Loucy (cell line): Measurements from ENCODE around the gene MTR.

ENCODE experiments used
- EZH2phosphoT487 ChIP-seq: fragments of 200-600 bp; IDR thresholded peaks from 2 replicates; pipeline ENCODE4 v1.6.1; 2018; ENCODE audit warnings: antibody characterized with exemption, mild to moderate bottlenecking, moderate library complexity, borderline replicate concordance
- TF ChIP-seq, protein P1 (sequence below): fragments of 200-600 bp; sonication (generic); conservative IDR thresholded peaks from 2 replicates; pipeline ENCODE4 v1.5.1; 2014; ENCODE audit warnings: mild to moderate bottlenecking, antibody characterized with exemption, low read length

DNA sequence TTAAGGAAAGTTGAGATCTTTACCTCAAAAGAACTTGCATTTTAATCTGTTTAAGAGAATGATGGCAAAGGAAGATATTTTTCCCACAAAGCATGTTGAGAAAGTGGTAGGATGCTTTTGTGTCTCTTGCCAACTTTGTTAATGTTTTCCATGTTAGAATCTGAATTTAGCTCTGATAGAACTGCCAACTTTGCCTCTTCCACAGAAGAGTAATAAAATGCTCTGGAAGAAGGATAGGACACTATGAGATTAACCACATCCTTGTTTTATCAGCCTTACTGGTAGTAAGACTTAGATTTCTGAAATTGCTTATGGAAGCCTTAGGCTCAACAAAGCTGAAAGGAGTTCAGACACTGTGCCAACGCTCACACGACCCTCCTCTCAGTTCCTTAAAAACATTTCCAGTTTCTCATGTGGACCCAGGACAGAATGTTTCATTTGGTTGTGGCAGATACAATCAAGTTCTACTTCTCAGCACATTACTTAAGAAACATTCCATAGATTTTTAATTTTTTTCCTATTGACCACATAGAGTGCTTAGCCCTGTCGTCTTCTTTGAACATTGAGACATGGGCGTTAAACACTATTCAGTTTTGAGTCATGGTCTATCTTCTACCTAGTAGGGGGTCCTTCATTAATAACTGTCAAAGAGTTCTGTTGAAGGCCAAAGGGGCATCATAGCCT is 59.0 kb downstream of the MTR start:
- TF ChIP-seq, protein P1, sequence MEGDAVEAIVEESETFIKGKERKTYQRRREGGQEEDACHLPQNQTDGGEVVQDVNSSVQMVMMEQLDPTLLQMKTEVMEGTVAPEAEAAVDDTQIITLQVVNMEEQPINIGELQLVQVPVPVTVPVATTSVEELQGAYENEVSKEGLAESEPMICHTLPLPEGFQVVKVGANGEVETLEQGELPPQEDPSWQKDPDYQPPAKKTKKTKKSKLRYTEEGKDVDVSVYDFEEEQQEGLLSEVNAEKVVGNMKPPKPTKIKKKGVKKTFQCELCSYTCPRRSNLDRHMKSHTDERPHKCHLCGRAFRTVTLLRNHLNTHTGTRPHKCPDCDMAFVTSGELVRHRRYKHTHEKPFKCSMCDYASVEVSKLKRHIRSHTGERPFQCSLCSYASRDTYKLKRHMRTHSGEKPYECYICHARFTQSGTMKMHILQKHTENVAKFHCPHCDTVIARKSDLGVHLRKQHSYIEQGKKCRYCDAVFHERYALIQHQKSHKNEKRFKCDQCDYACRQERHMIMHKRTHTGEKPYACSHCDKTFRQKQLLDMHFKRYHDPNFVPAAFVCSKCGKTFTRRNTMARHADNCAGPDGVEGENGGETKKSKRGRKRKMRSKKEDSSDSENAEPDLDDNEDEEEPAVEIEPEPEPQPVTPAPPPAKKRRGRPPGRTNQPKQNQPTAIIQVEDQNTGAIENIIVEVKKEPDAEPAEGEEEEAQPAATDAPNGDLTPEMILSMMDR: no peak
- no peak for TF ChIP-seq EZH2phosphoT487
